Heart left ventricle (tissue), 13 donors: Measurements from ENCODE around the gene PMM2.

Experiments used
- CTCF ChIP-seq, 12 donors: fragments of 200-600 bp; sonication (generic) in 4 of 12; IDR thresholded peaks; one replicate each; pipeline versions ENCODE4 v1.5.0 to v1.8.0; 2018 to 2022; ENCODE audit warnings: antibody characterized with exemption in 12 of 12, mild to moderate bottlenecking in 5 of 12
- POLR2A ChIP-seq, 2 donors: fragments of 450-650 bp; IDR thresholded peaks; one replicate each; pipeline ENCODE4 v1.6.1; 2017; ENCODE audit warnings: antibody characterized with exemption in 2 of 2, mild to moderate bottlenecking in 2 of 2, moderate library complexity in 2 of 2
- donor health status: ischemic (EF 13 %, LVEDD 7.1; RV severe dilation, severe dysfunction).
- donor health status: DM: no; HTN: yes; CAD: no.
- donor health status: DM: no; HTN: no; CAD: no.
- donor health status: ischemic (EF 25% LVEDD 6.9; RV normal size, moderate dysfunction).
- donor health status: ischemic (EF 25% LVEDD 5.7; RV mildly dilated, moderate dysfunction).
- donor health status: ischemic (EF 35%, LVEDD 5.7; RV mildly dilated, moderate dysfunction).
- donor health status: nonischemic (EF 11% LVEDD 7.7; RV severe dilation, severe dysfunction).
- donor health status: DM: yes; HTN: yes; CAD: no.
- donor health status: PGD.
- donor health status: ischemic (EF 29% LVEDD 5.4; RV normal size, mild dysfunction).
- donor health status: nonischemic (EF 23%, LVEDD 6.1; RV moderate dilation, normal function).

GRCh38 chr16:8826278-8826879, 28.7 kb downstream of the PMM2 start:
- TF ChIP-seq CTCF (IDR thresholded peaks at IDR 0.05) (no peak), POLR2A (IDR thresholded peaks at IDR 0.05) (no peak)
